ENCODE measurements around the gene SYNDIG1.

- TF ChIP-seq CTCF (conservative IDR thresholded peaks at IDR 0.05; ENCODE audit: low read depth, low read length) (no peak), EZH2 (IDR thresholded peaks at IDR 0.05; ENCODE audit: low read length, unreplicated experiment) (no peak)
Measured at GRCh38 chr20:24694157-24694726, 224.8 kb downstream of the SYNDIG1 start.

Data from PC-3 (cell line).